HG03139 (cell line): ENCODE data around the gene SYT5.
"Not testable (repeated sequence)": the region's sequence is repeated elsewhere in the genome, so short reads cannot be mapped to it uniquely, and the experiment has no call there.

Source experiments
- ATAC-seq: cut with Tn5 transposase; IDR thresholded peaks from one replicate; pipeline ENCODE4 v1.9.1; 2021; ENCODE audit not compliant: unreplicated experiment

Gene SYT5

DNA sequence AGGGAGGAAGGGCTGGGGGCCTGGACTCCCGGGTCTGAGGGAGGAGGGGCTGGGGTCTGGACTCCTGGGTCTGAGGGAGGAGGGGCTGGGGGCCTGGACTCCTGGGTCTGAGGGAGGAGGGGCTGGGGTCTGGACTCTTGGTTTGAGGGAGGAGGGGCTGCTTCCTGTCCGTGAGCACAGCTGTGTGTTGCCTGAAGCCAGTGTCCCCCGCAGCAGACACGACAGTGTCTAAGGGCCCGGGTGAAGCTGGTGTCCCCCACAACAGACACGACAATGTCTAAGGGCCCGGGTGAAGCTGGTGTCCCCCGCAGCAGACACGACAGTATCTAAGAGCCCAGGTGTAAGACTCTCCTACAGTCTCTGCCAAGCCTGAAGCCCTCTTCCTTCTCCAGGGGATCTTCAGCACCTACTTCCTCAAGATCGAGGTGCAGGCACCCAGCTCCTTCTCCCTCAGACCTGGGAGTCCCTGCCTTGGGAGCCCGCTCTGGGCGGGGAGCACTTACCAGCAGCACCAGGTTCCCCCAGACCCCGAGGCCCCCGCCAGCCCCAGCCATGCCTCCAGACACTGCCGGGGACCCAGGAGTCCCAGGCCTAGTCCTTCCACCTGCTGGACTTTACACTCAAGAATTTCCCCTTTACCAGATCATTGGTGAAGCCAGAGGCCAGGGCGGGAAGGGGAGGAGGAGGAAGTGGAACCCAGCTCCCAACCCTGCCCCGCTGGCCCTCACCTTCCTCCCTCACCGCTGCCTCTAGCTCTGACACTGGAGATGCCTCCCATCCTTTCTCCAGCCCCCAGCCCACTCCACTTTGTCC, 29.0 kb upstream of the SYT5 start, which contains the start of gene PTPRH:
Gene PTPRH (minus strand): TSS at position 622 of the 813 bp plus-strand sequence. CDS start 68 bp downstream, at position 554.
- no peak for ATAC-seq

DNA sequence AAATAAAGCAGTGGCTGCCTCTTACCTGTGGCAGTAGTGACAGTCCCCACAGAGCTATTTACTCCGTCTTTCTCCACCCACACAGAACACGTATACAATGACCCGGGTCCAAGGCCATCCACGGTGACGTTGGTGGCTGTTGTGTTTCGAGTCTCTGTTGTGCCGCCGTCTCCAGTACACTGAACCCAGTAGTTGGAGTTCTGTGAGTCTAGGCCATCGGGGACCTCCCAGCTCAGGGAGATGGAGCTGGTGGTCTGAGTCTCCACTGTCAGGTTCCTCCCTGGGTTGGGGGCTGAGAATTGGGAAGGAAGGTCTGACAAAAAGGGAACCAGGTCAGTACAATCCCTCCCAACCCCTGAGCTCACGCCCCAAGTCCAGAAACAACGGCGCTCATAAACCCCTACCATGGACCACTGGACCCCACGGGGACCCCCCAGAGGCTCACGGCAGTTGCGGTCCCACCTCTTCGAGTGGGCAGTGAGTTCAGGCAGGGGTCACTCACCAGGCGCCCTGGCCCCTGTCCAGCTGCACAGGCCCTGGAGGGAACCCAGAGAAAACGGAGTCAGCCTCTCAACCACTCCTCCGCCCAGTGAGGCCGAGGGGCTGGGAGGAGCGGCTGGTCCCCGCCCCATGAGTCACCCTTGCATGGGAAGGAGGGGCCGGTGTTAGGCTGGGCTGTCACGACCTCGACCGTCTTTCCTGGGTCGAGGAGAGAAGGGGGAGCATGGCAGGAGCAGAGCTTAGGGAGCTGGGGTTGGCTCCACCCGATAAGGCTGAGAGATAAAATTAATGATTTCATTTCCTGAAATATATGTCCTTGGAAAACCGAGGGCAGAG, 26.8 kb upstream of the SYT5 start:
- no peak for ATAC-seq

- ATAC-seq, result not testable (repeated sequence)
Observed at GRCh38 chr19:55202199-55202598, 22.1 kb upstream of the SYT5 start.

DNA sequence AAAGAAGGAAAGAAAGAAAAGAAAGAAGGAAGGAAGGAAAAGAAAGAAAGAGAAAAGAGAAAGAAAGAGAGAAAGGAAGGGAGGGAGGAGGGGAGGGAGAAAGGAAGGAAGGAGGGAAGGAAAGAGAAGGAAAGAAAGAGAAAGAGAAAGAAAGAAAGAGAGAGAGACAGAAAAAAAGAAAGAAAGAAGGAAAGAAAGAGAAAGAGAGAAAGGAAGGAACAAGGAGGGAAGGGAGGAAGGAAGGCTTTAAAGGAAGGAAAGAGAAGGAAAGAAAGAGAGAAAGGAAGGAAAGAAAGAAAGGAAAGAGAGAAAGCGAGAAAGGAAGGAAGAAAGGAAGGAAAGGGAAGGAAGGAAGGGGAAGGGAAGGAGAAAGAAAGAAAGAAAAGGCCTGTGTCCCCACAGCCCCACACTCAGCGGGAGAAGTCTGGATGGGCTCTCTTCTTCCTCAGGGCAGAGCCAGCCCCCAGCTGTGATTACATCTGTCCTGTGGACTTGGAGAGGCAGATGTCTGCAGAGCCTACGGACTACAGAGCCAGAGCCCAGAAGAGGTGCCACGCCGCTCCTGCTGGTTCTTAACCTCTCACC, 19.6 kb upstream of the SYT5 start:
- no peak for ATAC-seq

- ATAC-seq, result no peak
Observed at GRCh38 chr19:55198651-55199050, 18.6 kb upstream of the SYT5 start.

GRCh38 chr19:55197528-55197927, 17.4 kb upstream of the SYT5 start:
- no peak for ATAC-seq

- no peak for ATAC-seq
Observed at GRCh38 chr19:55196803-55197202, 16.7 kb upstream of the SYT5 start.

DNA sequence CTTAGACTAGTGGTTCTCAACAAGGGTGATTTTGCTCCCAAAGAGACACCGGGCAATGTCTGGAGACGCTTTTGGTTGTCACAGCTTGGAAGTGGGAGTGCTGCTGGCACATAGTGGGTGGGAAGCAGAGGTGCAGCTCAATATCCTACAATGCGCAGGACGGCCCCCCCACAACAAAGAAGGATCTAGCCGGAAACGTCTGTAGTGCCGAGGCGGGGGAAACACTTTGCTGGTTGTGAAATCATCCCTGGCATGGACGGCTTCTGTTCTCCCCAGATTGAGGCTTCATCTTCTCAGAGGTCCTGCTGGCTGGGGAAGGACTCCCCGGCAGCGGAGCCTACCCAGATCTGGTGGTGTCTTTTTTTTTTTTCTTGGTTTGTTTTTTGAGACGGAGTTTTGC, 13.4 kb upstream of the SYT5 start:
- no peak for ATAC-seq

DNA sequence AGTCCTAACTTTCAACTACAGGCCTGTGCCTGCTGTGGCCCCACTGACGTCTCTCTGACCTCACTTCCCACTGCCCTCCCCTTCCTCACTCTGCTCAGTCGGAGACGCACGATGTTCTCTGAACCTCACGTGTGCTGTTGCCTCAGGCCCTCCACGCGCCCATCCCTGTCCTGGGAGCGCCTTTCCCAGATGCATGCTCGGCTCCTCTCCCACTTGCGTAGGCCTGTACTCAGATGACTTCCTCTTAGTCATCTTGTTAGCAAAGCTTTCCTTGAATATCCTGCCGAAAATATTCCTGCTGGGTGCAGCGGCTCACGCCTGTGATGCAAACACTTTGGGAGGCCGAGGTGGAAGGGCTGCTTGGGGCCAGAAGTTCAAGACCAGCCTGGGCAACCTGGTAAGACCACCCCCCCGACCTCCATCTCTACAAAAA, 9.3 kb upstream of the SYT5 start:
- no peak for ATAC-seq

- no peak for ATAC-seq
Observed at GRCh38 chr19:55188625-55189024, 8.5 kb upstream of the SYT5 start.

DNA sequence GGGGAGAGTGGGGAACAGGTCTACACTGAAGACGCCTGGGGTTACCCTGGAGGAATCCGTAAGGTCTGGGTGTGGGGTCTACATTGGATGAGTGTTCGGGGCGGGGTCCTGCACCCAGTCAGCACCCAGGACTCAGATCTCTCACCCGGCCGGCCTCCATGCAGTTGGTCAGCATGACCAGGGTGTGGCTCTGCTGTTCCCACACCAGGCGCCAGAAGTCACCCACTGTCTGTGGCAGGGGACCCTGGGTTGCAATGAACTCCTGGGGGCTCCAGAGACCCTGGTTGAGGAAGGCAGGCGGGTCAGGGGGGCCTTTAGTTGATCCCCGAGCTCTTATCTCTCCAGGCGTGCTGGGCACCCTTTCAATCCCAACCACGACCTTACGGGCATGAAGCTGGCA, 6.0 kb upstream of the SYT5 start:
- ATAC-seq, result no peak

DNA sequence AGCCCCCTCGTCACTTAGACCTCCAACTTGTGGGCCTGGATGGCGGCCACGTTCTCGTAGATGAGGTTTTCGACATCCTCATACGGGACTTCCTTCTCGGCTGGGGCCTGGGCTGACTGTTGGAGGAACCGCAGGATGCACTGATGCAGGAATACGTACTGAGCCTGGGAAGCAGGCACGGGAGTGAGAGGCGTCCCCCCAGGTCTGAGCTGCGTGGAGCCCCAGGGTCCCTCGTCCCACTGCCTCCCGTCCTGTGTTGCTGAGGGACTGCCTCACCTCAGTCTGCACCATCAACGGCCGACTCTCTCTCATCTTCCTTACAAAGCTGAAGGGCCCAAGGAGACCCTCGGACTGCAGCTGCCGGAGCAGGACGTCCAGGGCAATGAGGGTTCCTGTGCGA, 1.7 kb upstream of the SYT5 start:
- ATAC-seq, result no peak

DNA sequence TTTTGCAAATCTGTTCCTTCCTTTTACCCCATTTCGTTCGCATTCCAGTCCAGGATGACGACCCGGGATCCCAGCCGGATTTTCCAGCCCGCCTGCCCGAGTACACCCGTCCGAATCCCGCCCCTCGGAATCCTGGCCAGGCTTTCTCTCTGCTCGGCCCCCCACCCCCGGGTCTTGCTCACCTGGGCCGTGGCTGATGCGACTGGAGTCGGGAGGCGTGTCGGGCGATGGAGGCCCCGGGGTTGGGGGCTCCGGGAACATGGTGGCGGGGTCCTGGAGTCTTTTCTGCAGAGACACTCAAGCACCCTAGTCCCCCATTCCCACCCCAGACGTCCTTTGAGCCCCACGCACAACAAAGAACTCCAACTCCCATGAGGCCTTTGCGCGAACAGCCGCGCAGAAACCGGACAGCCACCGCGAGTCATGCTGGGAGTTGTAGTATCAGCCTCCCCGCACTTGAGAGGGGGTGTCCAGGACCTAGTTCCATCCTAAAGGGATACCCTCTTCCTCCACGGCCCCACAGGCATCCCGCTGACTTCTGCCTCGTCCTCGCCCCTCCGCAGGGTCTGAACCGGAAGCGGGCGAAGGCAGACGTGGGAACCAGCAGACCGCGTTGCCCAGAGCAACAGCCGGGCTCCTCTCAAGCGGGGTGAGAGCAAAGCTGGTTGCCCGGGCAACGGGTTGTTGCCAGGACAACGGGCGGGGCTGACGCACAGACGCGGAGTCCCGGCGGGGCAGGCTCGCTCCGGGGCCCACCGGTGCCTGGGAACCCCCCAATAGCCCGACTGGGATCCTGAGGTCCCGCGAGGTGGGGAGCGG, 1.1 kb downstream of the SYT5 start:
- peak; percentile 62 for ATAC-seq

- no peak for ATAC-seq
Observed at GRCh38 chr19:55176076-55176475, 4.0 kb downstream of the SYT5 start.

DNA sequence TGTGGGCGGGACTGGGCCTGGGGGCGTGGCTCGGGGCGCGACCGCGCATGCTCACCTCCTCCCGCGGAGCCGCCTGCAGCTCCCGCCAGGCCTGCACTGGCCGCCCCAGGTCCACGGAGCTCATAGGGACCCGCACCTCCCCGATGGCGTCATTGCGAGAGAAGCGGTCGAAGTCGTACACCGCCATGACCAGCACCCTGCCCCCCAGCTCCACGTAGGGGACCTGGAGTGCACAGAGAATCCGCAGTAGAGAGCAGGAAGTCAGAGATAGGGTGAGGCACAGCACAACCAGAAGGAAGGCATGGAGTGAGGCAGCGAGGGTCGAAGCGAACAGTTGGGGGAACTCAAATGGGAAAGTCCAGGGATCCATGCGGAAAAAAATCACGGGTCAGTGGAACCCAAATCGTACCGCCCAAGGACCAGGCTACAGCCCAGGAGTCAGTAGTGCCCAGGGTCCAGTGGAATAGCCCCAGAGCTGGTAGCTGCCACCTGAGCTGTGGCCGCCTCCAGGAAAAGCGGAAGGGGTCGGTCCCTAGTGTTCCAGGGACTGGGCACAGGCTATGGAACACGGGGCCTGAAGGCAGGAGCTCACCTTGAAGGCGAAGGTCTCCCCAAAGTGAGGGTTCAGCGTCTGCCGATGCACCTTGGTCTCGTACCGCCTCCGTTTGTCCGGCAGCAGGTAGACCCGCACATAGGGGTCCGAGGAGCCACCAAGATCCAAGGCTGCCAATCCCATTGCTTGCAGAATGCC, 4.8 kb downstream of the SYT5 start:
- ATAC-seq, result no peak

GRCh38 chr19:55174425-55175116, 5.5 kb downstream of the SYT5 start:
- no peak for ATAC-seq

DNA sequence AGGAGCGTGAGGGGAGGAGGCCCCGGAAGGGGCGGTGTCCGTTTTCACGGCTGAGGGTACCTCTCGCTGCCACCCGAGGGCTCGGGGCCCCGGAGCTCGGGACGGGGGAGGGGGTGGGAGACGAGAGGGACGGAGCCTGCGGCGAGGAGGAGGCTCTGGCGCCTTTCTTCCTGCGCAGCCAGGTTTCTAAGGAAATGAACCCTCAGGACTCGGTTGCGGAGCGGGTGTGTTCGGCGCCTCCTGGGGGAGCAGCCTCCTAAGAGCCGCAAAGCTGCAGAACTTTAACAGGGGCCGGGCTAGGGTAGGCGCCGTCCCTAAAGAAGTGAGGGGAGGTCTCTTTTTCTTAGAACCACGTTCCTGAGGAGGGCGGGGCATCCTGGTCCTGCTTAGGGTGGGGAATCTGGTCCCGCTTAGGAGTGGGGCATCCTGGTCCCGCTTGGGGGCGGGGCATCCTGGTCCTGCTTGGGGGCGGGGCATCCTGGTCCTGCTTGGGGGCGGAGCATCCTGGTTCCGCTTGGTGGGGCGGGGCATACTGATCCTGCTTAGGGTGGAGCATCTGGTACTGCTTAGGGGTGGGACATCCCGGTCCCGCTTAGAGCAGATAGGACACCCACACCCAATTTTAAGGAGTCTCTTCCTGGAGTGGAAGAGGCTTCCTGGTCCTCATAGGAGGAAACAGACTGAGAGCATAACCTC, 6.2 kb downstream of the SYT5 start:
- no peak for ATAC-seq

- ATAC-seq, result no peak
Observed at GRCh38 chr19:55173186-55173713, 6.8 kb downstream of the SYT5 start.

DNA sequence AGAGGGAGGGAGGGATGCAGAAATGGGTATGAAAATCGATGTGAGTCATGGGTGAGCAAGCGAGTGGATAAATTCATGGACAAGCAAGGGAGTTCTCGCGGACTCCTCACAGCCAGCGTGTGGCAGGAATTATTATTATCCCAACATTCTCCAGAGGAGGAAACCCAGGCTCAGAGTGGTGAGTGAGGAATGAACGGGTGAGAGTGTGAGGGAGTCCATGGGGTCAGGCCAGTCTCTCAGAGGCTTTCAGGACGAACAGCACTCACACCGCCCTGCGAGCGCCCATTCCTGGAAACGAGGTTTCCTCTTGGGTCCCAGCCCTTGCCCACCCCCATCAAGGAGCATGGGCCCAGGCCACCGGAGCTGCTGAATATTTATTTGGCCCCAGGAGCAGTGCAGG, 7.3 kb downstream of the SYT5 start:
- no peak for ATAC-seq
